Uterus (tissue), 4 donors: ENCODE measurements around the gene DNAJC15. TPM values are rescaled to one million over a fixed set of nuclear protein-coding genes. Genes with fewer than 3 reads are reported as not detected.

Experiments used
- DNase-seq, 2 donors: peaks; one replicate each; pipeline ENCODE4 v3.0.0-alpha.2; 2019 to 2020
- H3K27ac ChIP-seq, 2 donors: fragments of 200-600 bp; sonication (generic); 1 replicate in 1 of 2; 2 replicates in 1 of 2; pipeline ENCODE4 v1.5.1; 2016 to 2018
- H3K27me3 ChIP-seq, 2 donors: fragments of 200-600 bp; sonication (generic); one replicate each; pipeline ENCODE4 v1.5.1; 2018 to 2019; ENCODE audit warnings: control low read depth in 1 of 2
- H3K36me3 ChIP-seq, 2 donors: fragments of 200-600 bp; sonication (generic); one replicate each; pipeline ENCODE4 v1.5.1; 2019; ENCODE audit warnings: control low read depth in 1 of 2
- H3K4me1 ChIP-seq, 2 donors: fragments of 200-600 bp; sonication (generic); one replicate each; pipeline ENCODE4 v1.5.1; 2018 to 2019; ENCODE audit warnings: control low read depth in 1 of 2
- H3K4me3 ChIP-seq, 2 donors: fragments of 200-600 bp; sonication (generic); 1 replicate in 1 of 2; 2 replicates in 1 of 2; pipeline ENCODE4 v1.5.1; 2018 to 2019; ENCODE audit warnings: mild to moderate bottlenecking in 1 of 2
- H3K9me3 ChIP-seq, 2 donors: fragments of 200-600 bp; sonication (generic); one replicate each; pipeline ENCODE4 v1.5.1; 2019; ENCODE audit warnings: control low read depth in 1 of 2
- POLR2A ChIP-seq, 2 donors: fragments of 450-650 bp; IDR thresholded peaks; one replicate each; pipeline ENCODE4 v1.6.1; 2016; ENCODE audit warnings: antibody characterized with exemption in 2 of 2, mild to moderate bottlenecking in 1 of 2, moderate library complexity in 1 of 2
- intact Hi-C: fragments of 100-400 bp; cut with DNase I; formaldehyde crosslinking; loops from one replicate; pipeline ENCODE4 v1.15.1; 2023; ENCODE audit warnings: low total_unique reads
- total RNA-seq, 4 donors: library from RNA; depleted of rRNA in 3 of 4; stranded (reverse); fragments of >200 nt in 3 of 4; gene quantifications; one replicate each; pipeline versions ENCODE4 v1.1.0 to v1.2.4, GENCODE V29; 2014 to 2023
- TF ChIP-seq, protein P1 (sequence below), 4 experiments: fragments of 200-600 bp in 2 of 4; fragments of 450-650 bp in 2 of 4; sonication (generic) in 2 of 4; IDR thresholded peaks; one replicate each; pipeline ENCODE4 v1.5.1; 2016 to 2019; ENCODE audit warnings: antibody characterized with exemption in 4 of 4, mild to moderate bottlenecking in 2 of 4, moderate library complexity in 1 of 4
- donor health status: DM: yes; HTN: yes; CAD: no.

DNAJC15 gene
- total RNA-seq, 4 donors from 2014 or later = 3.6 to 14.5 (median 6.1) TPM

DNA sequence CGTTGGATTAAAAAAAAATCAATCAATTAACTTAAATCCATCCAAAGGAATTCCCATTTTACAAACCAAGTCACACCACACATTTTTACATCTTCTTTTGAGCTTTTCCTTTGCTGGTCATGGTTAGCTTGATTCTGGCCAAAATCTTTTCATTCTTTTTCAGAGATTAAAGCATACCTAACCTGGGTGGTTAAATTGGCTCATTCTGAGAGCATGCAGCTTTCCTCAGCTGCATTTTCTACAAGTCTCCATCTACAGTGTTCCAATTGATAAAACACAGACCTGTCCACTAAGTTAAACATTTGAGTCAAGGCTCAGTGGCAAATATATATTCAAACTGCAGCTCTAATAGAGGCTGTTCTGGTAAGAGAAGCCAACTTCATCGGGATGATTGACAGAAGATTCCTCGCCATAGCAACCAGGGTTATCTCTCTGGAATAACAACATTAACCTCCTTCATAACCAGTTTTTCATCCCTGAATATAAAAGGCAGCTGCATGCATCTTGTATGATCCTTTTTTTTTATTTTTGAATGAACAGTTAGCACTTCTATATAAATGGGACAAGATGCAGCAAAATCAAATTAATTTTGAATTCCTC is 106.2 kb downstream of the DNAJC15 start:
- Histone ChIP-seq H3K27me3 (no peaks in the 10 kb centered on the region), H3K9me3 (no peaks in the 10 kb centered on the region), H3K36me3 (no peaks in the 10 kb centered on the region), H3K27ac (no peak overlapping the region), H3K4me3 (no peak overlapping the region), H3K4me1 (no peaks in the 10 kb centered on the region)
- no peak for DNase-seq
- intact Hi-C loops = no loop called here
- TF ChIP-seq, protein P1, sequence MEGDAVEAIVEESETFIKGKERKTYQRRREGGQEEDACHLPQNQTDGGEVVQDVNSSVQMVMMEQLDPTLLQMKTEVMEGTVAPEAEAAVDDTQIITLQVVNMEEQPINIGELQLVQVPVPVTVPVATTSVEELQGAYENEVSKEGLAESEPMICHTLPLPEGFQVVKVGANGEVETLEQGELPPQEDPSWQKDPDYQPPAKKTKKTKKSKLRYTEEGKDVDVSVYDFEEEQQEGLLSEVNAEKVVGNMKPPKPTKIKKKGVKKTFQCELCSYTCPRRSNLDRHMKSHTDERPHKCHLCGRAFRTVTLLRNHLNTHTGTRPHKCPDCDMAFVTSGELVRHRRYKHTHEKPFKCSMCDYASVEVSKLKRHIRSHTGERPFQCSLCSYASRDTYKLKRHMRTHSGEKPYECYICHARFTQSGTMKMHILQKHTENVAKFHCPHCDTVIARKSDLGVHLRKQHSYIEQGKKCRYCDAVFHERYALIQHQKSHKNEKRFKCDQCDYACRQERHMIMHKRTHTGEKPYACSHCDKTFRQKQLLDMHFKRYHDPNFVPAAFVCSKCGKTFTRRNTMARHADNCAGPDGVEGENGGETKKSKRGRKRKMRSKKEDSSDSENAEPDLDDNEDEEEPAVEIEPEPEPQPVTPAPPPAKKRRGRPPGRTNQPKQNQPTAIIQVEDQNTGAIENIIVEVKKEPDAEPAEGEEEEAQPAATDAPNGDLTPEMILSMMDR (IDR thresholded peaks at IDR 0.05) = no peak
- TF ChIP-seq POLR2A (IDR thresholded peaks at IDR 0.05) = no peak

GRCh38 chr13:43132257-43132656 is 108.9 kb downstream of the DNAJC15 start:
- intact Hi-C loops = no loop called here
- Histone ChIP-seq H3K4me3 (no peak overlapping the region), H3K27me3 (no peaks in the 10 kb centered on the region), H3K36me3 (no peaks in the 10 kb centered on the region), H3K4me1 (no peaks in the 10 kb centered on the region), H3K9me3 (no peaks in the 10 kb centered on the region), H3K27ac (no peak overlapping the region)
- no peak for DNase-seq
- TF ChIP-seq, protein P1 (IDR thresholded peaks at IDR 0.05) = peak in 2 of 4 experiments; percentile 19 to 43
- no peak for TF ChIP-seq POLR2A (IDR thresholded peaks at IDR 0.05)

- Histone ChIP-seq H3K4me1 (no peaks in the 10 kb centered on the region), H3K9me3 (no peaks in the 10 kb centered on the region), H3K27me3 (no peaks in the 10 kb centered on the region), H3K36me3 (no peaks in the 10 kb centered on the region), H3K27ac (no peak overlapping the region), H3K4me3 (no peak overlapping the region)
- TF ChIP-seq, protein P1 (IDR thresholded peaks at IDR 0.05) = no peak
- TF ChIP-seq POLR2A (IDR thresholded peaks at IDR 0.05) = no peak
- no peak for DNase-seq
- intact Hi-C loops = no loop called here
Measured at GRCh38 chr13:43132911-43133310, 109.5 kb downstream of the DNAJC15 start.

GRCh38 chr13:43133792-43134191 is 110.4 kb downstream of the DNAJC15 start:
- TF ChIP-seq POLR2A (IDR thresholded peaks at IDR 0.05) = no peak
- TF ChIP-seq, protein P1 (IDR thresholded peaks at IDR 0.05) = no peak
- H3K27ac ChIP-seq = no peak overlapping the region

GRCh38 chr13:43134868-43135267 is 111.5 kb downstream of the DNAJC15 start:
- H3K9me3 ChIP-seq = no peaks in the 10 kb centered on the region
- intact Hi-C loops = no loop called here
- no peak overlapping the region for H3K4me3 ChIP-seq
- H3K36me3 ChIP-seq = no peaks in the 10 kb centered on the region
- no peak for DNase-seq
- TF ChIP-seq POLR2A (IDR thresholded peaks at IDR 0.05) = no peak
- TF ChIP-seq, protein P1 (IDR thresholded peaks at IDR 0.05) = no peak
- no peaks in the 10 kb centered on the region for H3K27me3 ChIP-seq
- H3K27ac ChIP-seq = no peak overlapping the region
- no peaks in the 10 kb centered on the region for H3K4me1 ChIP-seq

More at GRCh38 chr13:43133792-43134191, 110.4 kb downstream of the DNAJC15 start:
- no peaks in the 10 kb centered on the region for H3K4me1 ChIP-seq
- H3K36me3 ChIP-seq = no peaks in the 10 kb centered on the region
- no peaks in the 10 kb centered on the region for H3K9me3 ChIP-seq
- intact Hi-C loops = no loop called here
- H3K27me3 ChIP-seq = no peaks in the 10 kb centered on the region
- no peak for DNase-seq
- H3K4me3 ChIP-seq = no peak overlapping the region
